HEK293 (cell line): ENCODE results near the gene NRSN2.

Source experiments
- GLI4 ChIP-seq: fragments of 450-650 bp; formaldehyde crosslinking; IDR thresholded peaks from 2 replicates; pipeline ENCODE4 v1.5.1; 2016; ENCODE audit warnings: missing biosample characterization, missing genetic modification characterization
- IKZF3 ChIP-seq: fragments of 450-650 bp; IDR thresholded peaks from 2 replicates; pipeline ENCODE4 v1.5.0; 2018; ENCODE audit warnings: missing biosample characterization, mild to moderate bottlenecking, missing genetic modification characterization, moderate library complexity
- KLF9 ChIP-seq: fragments of 450-650 bp; formaldehyde crosslinking; IDR thresholded peaks from 2 replicates; pipeline ENCODE4 v1.5.1; 2016; ENCODE audit warnings: missing biosample characterization, missing genetic modification characterization, low read depth
- MYNN ChIP-seq: fragments of 450-650 bp; formaldehyde crosslinking; IDR thresholded peaks from 2 replicates; pipeline ENCODE4 v1.5.1; 2016; ENCODE audit warnings: missing biosample characterization, missing genetic modification characterization, borderline replicate concordance
- REPIN1 ChIP-seq: fragments of 450-650 bp; formaldehyde crosslinking; IDR thresholded peaks from 2 replicates; pipeline ENCODE4 v1.5.1; 2017; ENCODE audit warnings: missing biosample characterization, missing genetic modification characterization, low read depth
- SALL2 ChIP-seq: fragments of 450-650 bp; formaldehyde crosslinking; IDR thresholded peaks from 2 replicates; pipeline ENCODE4 v1.5.0; 2017; ENCODE audit warnings: missing biosample characterization, mild to moderate bottlenecking, missing genetic modification characterization, borderline replicate concordance
- SP2 ChIP-seq: fragments of 450-650 bp; formaldehyde crosslinking; IDR thresholded peaks from 2 replicates; pipeline ENCODE4 v1.5.1; 2016; ENCODE audit warnings: missing biosample characterization, missing genetic modification characterization
- SP3 ChIP-seq: fragments of 450-650 bp; formaldehyde crosslinking; IDR thresholded peaks from 2 replicates; pipeline ENCODE4 v1.5.1; 2016; ENCODE audit warnings: missing biosample characterization, missing genetic modification characterization
- ZBTB49 ChIP-seq: fragments of 450-650 bp; formaldehyde crosslinking; IDR thresholded peaks from 2 replicates; pipeline ENCODE4 v1.5.1; 2016; ENCODE audit warnings: missing biosample characterization, missing genetic modification characterization, low read depth
- ZNF146 ChIP-seq: fragments of 450-650 bp; formaldehyde crosslinking; IDR thresholded peaks from 2 replicates; pipeline ENCODE4 v1.5.1; 2016; ENCODE audit warnings: missing biosample characterization, missing genetic modification characterization
- ZNF157 ChIP-seq: fragments of 450-650 bp; formaldehyde crosslinking; IDR thresholded peaks from 2 replicates; pipeline ENCODE4 v1.5.1; 2016; ENCODE audit warnings: missing biosample characterization, missing genetic modification characterization
- ZNF175 ChIP-seq: fragments of 450-650 bp; formaldehyde crosslinking; IDR thresholded peaks from 2 replicates; pipeline ENCODE4 v1.5.1; 2016; ENCODE audit warnings: missing biosample characterization, missing genetic modification characterization
- ZNF184 ChIP-seq: fragments of 450-650 bp; IDR thresholded peaks from 2 replicates; pipeline ENCODE4 v1.5.1; 2018; ENCODE audit warnings: missing biosample characterization, mild to moderate bottlenecking, missing genetic modification characterization
- ZNF2 ChIP-seq: fragments of 450-650 bp; formaldehyde crosslinking; IDR thresholded peaks from 2 replicates; pipeline ENCODE4 v1.5.1; 2016; ENCODE audit warnings: missing biosample characterization, missing genetic modification characterization
- ZNF211 ChIP-seq: fragments of 450-650 bp; formaldehyde crosslinking; IDR thresholded peaks from 2 replicates; pipeline ENCODE4 v1.5.1; 2016; ENCODE audit warnings: low read depth, missing biosample characterization, missing genetic modification characterization
- ZNF223 ChIP-seq: fragments of 450-650 bp; formaldehyde crosslinking; IDR thresholded peaks from 2 replicates; pipeline ENCODE4 v1.5.1; 2016; ENCODE audit warnings: missing biosample characterization, missing genetic modification characterization
- ZNF23 ChIP-seq: fragments of 450-650 bp; formaldehyde crosslinking; IDR thresholded peaks from 2 replicates; pipeline ENCODE4 v1.5.1; 2016; ENCODE audit warnings: missing biosample characterization, missing genetic modification characterization, borderline replicate concordance
- ZNF302 ChIP-seq: fragments of 450-650 bp; formaldehyde crosslinking; IDR thresholded peaks from 2 replicates; pipeline ENCODE4 v1.5.1; 2016; ENCODE audit warnings: missing biosample characterization, missing genetic modification characterization, low read depth
- ZNF366 ChIP-seq: fragments of 450-650 bp; formaldehyde crosslinking; conservative IDR thresholded peaks from 2 replicates; pipeline ENCODE4 v1.5.1; 2016; ENCODE audit warnings: missing biosample characterization, missing genetic modification characterization
- ZNF394 ChIP-seq: fragments of 450-650 bp; formaldehyde crosslinking; IDR thresholded peaks from 2 replicates; pipeline ENCODE4 v1.5.1; 2016; ENCODE audit warnings: missing biosample characterization, missing genetic modification characterization, mild to moderate bottlenecking, moderate library complexity, borderline replicate concordance
- ZNF398 ChIP-seq: fragments of 450-650 bp; formaldehyde crosslinking; IDR thresholded peaks from 2 replicates; pipeline ENCODE4 v1.5.1; 2017; ENCODE audit warnings: missing biosample characterization, missing genetic modification characterization
- ZNF416 ChIP-seq: fragments of 450-650 bp; formaldehyde crosslinking; IDR thresholded peaks from 2 replicates; pipeline ENCODE4 v1.5.1; 2016; ENCODE audit warnings: missing biosample characterization, missing genetic modification characterization
- ZNF433 ChIP-seq: fragments of 450-650 bp; formaldehyde crosslinking; IDR thresholded peaks from 2 replicates; pipeline ENCODE4 v1.5.1; 2016; ENCODE audit warnings: missing biosample characterization, missing genetic modification characterization, low read depth
- ZNF473 ChIP-seq: fragments of 450-650 bp; formaldehyde crosslinking; IDR thresholded peaks from 2 replicates; pipeline ENCODE4 v1.5.1; 2017; ENCODE audit warnings: missing biosample characterization, missing genetic modification characterization
- ZNF549 ChIP-seq: fragments of 450-650 bp; IDR thresholded peaks from 2 replicates; pipeline ENCODE4 v1.5.1; 2018; ENCODE audit warnings: missing biosample characterization, missing genetic modification characterization, mild to moderate bottlenecking, inconsistent platforms, moderate library complexity
- ZNF600 ChIP-seq: fragments of 450-650 bp; formaldehyde crosslinking; IDR thresholded peaks from 2 replicates; pipeline ENCODE4 v1.5.1; 2016; ENCODE audit warnings: missing biosample characterization, missing genetic modification characterization
- ZNF624 ChIP-seq: fragments of 450-650 bp; formaldehyde crosslinking; IDR thresholded peaks from 2 replicates; pipeline ENCODE4 v1.5.1; 2017; ENCODE audit warnings: missing biosample characterization, missing genetic modification characterization
- ZNF660 ChIP-seq: fragments of 450-650 bp; IDR thresholded peaks from 2 replicates; pipeline ENCODE4 v1.5.1; 2018; ENCODE audit warnings: missing biosample characterization, mild to moderate bottlenecking, missing genetic modification characterization
- ZNF777 ChIP-seq: fragments of 450-650 bp; formaldehyde crosslinking; IDR thresholded peaks from 2 replicates; pipeline ENCODE4 v1.5.1; 2017; ENCODE audit warnings: missing biosample characterization, missing genetic modification characterization, borderline replicate concordance
- ZSCAN18 ChIP-seq: fragments of 450-650 bp; formaldehyde crosslinking; IDR thresholded peaks from 2 replicates; pipeline ENCODE4 v1.5.1; 2016; ENCODE audit warnings: missing biosample characterization, missing genetic modification characterization
- TF ChIP-seq, protein P1 (sequence below): fragments of 450-650 bp; formaldehyde crosslinking; IDR thresholded peaks from 2 replicates; pipeline ENCODE4 v1.5.1; 2016; ENCODE audit warnings: missing biosample characterization, missing genetic modification characterization
- TF ChIP-seq, protein P2 (sequence below): fragments of 450-650 bp; formaldehyde crosslinking; IDR thresholded peaks from 2 replicates; pipeline ENCODE4 v1.5.1; 2016; ENCODE audit warnings: missing biosample characterization, missing genetic modification characterization

NRSN2 gene

DNA sequence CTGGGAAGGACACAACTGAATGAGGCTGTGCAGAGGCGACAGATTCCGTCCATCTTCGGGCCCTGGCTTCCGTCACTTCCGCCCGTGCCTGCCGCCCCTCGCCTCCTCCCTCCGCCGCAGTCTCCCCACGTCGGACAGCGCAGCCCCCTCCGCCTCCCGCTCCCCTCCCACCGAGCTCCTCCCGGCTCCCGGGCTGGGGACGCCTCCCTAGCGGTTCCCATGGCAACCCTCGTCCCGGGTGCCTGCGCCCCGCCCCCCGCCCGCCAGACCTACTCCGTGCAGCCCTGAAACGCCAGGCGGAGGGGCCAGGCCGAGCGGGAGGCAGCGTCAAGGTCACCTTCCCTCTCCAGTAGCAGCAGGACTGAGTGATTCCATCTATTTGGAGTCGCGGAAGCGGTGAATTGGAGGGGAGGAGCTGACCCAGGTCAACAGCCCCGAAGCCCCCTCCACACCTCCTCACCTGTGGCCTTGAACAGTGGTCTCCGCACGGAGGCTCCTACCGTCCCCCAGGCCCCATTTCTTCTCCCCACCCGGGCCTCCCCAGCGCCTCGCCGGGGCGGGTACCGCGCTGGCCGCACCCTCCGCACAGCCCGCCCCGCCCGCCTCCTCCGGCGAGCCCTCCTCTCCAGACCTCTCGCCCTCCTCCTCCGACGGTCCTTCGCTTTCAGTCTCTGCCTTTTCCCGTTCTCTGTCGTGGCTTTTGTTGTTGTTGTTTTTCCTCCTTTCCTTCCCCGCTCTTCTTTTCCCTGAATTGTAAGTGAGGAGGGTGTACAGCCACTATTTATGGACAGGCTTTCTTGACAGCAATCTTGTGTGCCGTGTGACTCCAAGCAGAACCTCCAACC lies 951 bp downstream of the NRSN2 start (continued):
- TF ChIP-seq ZNF660 (tag by site-specific recombination) (no peak), ZNF184 (tag by site-specific recombination) (no peak), ZNF302 (no peak), ZSCAN18 (peak; percentile 0; the same call in 1 of the 2 replicates), KLF9 (tag by site-specific recombination) (peak; percentile 93), ZNF223 (tag by site-specific recombination) (no peak), ZNF624 (tag by site-specific recombination) (no peak), ZNF416 (tag by site-specific recombination) (no peak), ZNF2 (tag by site-specific recombination) (peak; percentile 48), ZNF549 (tag by site-specific recombination) (no peak), SP3 (tag by site-specific recombination) (peak; percentile 89), ZNF23 (tag by site-specific recombination) (no peak), ZNF600 (peak; percentile 87), IKZF3 (peak; percentile 97), ZNF211 (tag by site-specific recombination) (no peak), GLI4 (tag by site-specific recombination) (no peak), SALL2 (tag by site-specific recombination) (no peak), ZNF398 (peak; percentile 98), ZNF146 (tag by site-specific recombination) (no peak), ZNF777 (tag by site-specific recombination) (peak; percentile 80; the same call in 1 of the 2 replicates), ZNF473 (tag by site-specific recombination) (no peak), REPIN1 (tag by site-specific recombination) (peak; percentile 58; the same call in 1 of the 2 replicates), ZBTB49 (tag by site-specific recombination) (no peak), SP2 (tag by site-specific recombination) (peak; percentile 91), ZNF433 (tag by site-specific recombination) (no peak), ZNF157 (tag by site-specific recombination) (no peak), ZNF366 (tag by site-specific recombination) (peak; percentile 92), ZNF175 (tag by site-specific recombination) (no peak), MYNN (tag by site-specific recombination) (no peak), ZNF394 (tag by site-specific recombination) (no peak; the same call in 1 of the 2 replicates)
- TF ChIP-seq, protein P1, sequence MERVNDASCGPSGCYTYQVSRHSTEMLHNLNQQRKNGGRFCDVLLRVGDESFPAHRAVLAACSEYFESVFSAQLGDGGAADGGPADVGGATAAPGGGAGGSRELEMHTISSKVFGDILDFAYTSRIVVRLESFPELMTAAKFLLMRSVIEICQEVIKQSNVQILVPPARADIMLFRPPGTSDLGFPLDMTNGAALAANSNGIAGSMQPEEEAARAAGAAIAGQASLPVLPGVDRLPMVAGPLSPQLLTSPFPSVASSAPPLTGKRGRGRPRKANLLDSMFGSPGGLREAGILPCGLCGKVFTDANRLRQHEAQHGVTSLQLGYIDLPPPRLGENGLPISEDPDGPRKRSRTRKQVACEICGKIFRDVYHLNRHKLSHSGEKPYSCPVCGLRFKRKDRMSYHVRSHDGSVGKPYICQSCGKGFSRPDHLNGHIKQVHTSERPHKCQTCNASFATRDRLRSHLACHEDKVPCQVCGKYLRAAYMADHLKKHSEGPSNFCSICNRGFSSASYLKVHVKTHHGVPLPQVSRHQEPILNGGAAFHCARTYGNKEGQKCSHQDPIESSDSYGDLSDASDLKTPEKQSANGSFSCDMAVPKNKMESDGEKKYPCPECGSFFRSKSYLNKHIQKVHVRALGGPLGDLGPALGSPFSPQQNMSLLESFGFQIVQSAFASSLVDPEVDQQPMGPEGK, result peak; percentile 99
- TF ChIP-seq, protein P2, sequence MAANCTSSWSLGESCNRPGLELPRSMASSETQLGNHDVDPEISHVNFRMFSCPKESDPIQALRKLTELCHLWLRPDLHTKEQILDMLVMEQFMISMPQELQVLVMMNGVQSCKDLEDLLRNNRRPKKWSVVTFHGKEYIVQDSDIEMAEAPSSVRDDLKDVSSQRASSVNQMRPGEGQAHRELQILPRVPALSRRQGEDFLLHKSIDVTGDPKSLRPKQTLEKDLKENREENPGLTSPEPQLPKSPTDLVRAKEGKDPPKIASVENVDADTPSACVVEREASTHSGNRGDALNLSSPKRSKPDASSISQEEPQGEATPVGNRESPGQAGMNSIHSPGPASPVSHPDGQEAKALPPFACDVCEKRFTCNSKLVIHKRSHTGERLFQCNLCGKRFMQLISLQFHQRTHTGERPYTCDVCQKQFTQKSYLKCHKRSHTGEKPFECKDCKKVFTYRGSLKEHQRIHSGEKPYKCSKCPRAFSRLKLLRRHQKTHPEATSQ (tag by site-specific recombination), result no peak
